Nephron progenitor cell (in vitro differentiated cells): ENCODE data around the gene ITSN1.
A peak's percentile ranks its signal among the peaks of the same experiment; 100 is the strongest.

ENCODE experiments used
- DNase-seq: peaks from one replicate; pipeline ENCODE4 v3.0.0; 2021
- H3K27ac Mint-ChIP-seq: 2 replicates; pipeline ENCODE4 v1.8.0; 2021; ENCODE audit warnings: mild to moderate bottlenecking, moderate library complexity, mixed read lengths
- H3K27me3 Mint-ChIP-seq: 2 replicates; pipeline ENCODE4 v1.8.0; 2021; ENCODE audit warnings: mild to moderate bottlenecking, low read depth, mixed read lengths; ENCODE audit not compliant: poor library complexity
- H3K36me3 Mint-ChIP-seq: 2 replicates; pipeline ENCODE4 v1.8.0; 2021; ENCODE audit warnings: low read depth, mixed read lengths
- H3K4me1 Mint-ChIP-seq: 2 replicates; pipeline ENCODE4 v1.8.0; 2021; ENCODE audit warnings: mixed read lengths
- H3K4me3 Mint-ChIP-seq: 2 replicates; pipeline ENCODE4 v1.8.0; 2021; ENCODE audit warnings: mild to moderate bottlenecking, moderate library complexity, mixed read lengths
- H3K9me3 Mint-ChIP-seq: 2 replicates; pipeline ENCODE4 v1.8.0; 2021; ENCODE audit warnings: mild to moderate bottlenecking, moderate library complexity, mixed read lengths
- TF ChIP-seq, protein P1 (sequence below): fragments of 200-600 bp; sonication (generic); IDR thresholded peaks from 2 replicates; pipeline ENCODE4 v1.5.0; 2021; ENCODE audit warnings: antibody characterized with exemption

The ITSN1 gene

DNA sequence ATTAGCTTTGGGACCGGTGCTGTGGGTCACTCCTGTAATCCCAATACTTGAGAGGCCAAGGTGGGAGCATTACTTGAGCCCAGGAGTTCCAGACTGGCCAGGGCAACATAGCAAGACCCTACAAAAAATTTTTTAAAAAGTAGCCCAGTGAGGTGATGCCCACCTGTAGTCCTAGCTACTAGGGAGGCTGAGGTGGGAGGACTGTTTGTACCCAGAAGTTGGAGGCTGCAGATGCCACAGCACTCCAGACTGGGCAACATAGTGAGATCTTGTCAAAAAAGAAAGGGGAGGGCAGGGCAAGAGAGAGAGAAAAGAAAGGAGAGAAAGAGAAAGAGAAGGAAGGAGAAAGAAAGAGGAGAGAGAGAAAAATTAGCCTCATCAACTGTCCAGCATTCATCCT is 6.3 kb downstream of the ITSN1 start:
- peaks cover 37% of the 10 kb centered on the region for H3K36me3 Mint-ChIP-seq
- no peaks in the 10 kb centered on the region for H3K27me3 Mint-ChIP-seq
- H3K27ac Mint-ChIP-seq = no peak overlapping the region
- peaks cover 52% of the 10 kb centered on the region for H3K4me1 Mint-ChIP-seq
- DNase-seq = no peak
- peaks cover 6% of the 10 kb centered on the region for H3K9me3 Mint-ChIP-seq
- TF ChIP-seq, protein P1, sequence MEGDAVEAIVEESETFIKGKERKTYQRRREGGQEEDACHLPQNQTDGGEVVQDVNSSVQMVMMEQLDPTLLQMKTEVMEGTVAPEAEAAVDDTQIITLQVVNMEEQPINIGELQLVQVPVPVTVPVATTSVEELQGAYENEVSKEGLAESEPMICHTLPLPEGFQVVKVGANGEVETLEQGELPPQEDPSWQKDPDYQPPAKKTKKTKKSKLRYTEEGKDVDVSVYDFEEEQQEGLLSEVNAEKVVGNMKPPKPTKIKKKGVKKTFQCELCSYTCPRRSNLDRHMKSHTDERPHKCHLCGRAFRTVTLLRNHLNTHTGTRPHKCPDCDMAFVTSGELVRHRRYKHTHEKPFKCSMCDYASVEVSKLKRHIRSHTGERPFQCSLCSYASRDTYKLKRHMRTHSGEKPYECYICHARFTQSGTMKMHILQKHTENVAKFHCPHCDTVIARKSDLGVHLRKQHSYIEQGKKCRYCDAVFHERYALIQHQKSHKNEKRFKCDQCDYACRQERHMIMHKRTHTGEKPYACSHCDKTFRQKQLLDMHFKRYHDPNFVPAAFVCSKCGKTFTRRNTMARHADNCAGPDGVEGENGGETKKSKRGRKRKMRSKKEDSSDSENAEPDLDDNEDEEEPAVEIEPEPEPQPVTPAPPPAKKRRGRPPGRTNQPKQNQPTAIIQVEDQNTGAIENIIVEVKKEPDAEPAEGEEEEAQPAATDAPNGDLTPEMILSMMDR = no peak
- H3K4me3 Mint-ChIP-seq = no peak overlapping the region

DNA sequence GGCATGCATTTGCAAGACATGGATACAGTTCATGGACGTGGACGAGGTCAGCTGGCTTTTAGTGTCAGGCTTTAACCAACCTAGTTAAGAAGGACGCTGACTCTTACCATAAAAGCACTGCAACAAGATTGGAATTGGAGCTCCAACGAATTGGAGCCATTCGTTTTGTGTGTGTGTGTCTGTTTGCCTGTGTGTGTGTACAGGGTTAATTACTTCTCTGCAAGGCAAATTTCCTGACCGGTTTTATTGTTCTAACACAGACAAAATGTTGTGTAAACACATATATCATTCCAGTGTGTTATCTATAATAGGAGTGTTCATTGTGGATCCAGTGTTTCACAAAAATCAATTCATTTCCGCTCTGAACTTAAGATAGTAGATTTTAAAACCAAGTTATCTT is 7.9 kb downstream of the ITSN1 start:
- no peaks in the 10 kb centered on the region for H3K27me3 Mint-ChIP-seq
- H3K36me3 Mint-ChIP-seq = peaks cover 53% of the 10 kb centered on the region
- H3K4me3 Mint-ChIP-seq = no peak overlapping the region
- TF ChIP-seq, protein P1 = no peak
- peaks cover 50% of the 10 kb centered on the region for H3K4me1 Mint-ChIP-seq
- H3K27ac Mint-ChIP-seq = peak overlapping the region; percentile 22
- peaks cover 6% of the 10 kb centered on the region for H3K9me3 Mint-ChIP-seq
- DNase-seq = no peak

DNA sequence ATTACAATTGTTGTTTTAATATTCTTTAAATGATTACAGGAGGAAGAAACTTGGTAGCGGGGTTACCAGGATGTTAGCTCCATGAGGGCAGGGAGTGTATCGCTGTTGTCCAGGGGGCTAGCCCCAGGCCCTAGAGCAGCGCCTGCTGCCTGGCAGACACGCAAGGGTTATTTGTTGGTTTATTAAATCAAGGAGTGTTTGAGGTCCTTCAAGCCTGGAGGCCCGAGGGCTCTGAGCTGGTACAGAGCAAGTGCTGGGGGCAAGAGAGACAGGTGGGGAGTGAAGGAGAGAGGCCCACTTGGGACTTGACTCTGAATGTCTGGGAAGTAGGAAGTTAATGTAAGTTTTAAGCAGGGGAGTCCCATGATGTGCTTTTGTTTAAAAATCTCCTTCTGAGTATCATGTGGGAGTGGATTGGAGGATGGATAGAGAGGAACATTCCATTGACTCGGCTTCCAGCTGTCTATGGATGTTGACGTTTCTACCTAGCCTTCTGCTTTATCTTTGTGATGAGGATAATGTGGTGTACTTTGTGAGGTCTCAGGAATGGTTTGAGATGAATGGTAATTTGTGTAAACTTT is 8.7 kb downstream of the ITSN1 start:
- Mint-ChIP-seq H3K27ac (peak overlapping the region; percentile 43), H3K36me3 (peaks cover 58% of the 10 kb centered on the region), H3K4me1 (peaks cover 56% of the 10 kb centered on the region)

DNA sequence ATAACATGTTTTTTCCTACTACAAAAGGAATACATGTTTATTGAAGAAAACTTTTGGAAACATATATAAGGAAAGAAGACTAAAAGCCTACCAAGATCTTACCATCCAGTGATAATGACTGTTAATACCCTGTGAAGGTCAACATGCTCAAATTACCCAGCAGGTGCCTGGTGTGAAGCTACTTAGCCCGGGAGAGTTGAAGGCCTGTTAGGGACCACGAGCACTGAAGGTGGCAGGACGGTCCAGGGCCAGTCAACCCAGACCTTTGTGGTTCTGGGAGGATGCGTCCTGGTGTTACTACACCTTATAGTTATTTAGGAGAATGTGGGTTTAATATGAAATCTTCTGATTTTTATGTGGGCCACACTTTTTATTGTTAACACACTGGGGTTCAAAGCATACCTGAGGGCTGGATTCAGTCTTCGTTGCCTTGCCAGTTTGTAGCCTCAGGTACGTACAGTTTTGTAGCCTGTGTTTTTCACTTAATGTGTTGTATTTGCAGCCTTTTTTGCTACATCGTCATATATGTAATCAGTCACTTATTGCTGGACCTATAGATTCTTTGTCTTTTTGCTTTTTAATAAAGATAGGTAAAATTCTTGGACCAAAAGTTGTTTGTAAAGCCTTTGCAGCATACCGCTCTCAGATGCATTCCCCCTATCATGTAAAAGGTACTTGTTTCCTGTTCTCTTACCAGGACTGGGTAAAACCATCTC is 9.8 kb downstream of the ITSN1 start:
- Mint-ChIP-seq H3K4me1 (peaks cover 59% of the 10 kb centered on the region), H3K9me3 (peaks cover 6% of the 10 kb centered on the region), H3K36me3 (peaks cover 66% of the 10 kb centered on the region), H3K27me3 (no peaks in the 10 kb centered on the region), H3K27ac (no peak overlapping the region), H3K4me3 (no peak overlapping the region)
- TF ChIP-seq, protein P1 = no peak
- DNase-seq = no peak

More for the DNA sequence above, 8.7 kb downstream of the ITSN1 start:
- TF ChIP-seq, protein P1 = no peak
- peaks cover 6% of the 10 kb centered on the region for H3K9me3 Mint-ChIP-seq
- H3K27me3 Mint-ChIP-seq = no peaks in the 10 kb centered on the region
- H3K4me3 Mint-ChIP-seq = no peak overlapping the region
- no peak for DNase-seq

DNA sequence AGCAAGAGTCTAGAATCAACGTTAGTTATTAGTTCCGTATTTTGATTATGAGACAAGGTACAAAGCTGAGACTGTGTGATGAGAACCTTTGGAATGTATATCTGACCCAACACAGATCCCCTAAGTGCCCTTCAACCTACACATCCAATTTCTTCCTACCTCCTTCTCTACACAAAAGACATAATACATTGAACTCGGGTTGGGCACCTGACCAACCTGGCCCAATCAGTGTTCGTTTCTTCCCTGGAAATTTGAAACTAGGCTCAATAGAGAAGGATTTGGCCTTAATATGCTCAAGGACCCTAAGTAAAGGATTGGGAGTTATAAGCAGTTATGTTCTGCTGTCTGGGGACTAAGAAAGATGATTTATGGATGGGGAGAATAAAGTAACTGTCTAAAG is 12.1 kb downstream of the ITSN1 start:
- Mint-ChIP-seq H3K4me3 (no peak overlapping the region), H3K36me3 (peaks cover 70% of the 10 kb centered on the region), H3K27me3 (no peaks in the 10 kb centered on the region), H3K9me3 (peaks cover 3% of the 10 kb centered on the region), H3K27ac (peak overlapping the region; percentile 26), H3K4me1 (peaks cover 54% of the 10 kb centered on the region)
- no peak for DNase-seq
- TF ChIP-seq, protein P1 = no peak
